GM18858 (cell line): ENCODE results near the gene SPCS2.
"Not testable (repeated sequence)": the region's sequence is repeated elsewhere in the genome, so short reads cannot be mapped to it uniquely, and the experiment has no call there.

Experiments used
- ATAC-seq: cut with Tn5 transposase; IDR thresholded peaks from one replicate; pipeline ENCODE4 v1.9.1; 2021; ENCODE audit not compliant: unreplicated experiment

Gene SPCS2

DNA sequence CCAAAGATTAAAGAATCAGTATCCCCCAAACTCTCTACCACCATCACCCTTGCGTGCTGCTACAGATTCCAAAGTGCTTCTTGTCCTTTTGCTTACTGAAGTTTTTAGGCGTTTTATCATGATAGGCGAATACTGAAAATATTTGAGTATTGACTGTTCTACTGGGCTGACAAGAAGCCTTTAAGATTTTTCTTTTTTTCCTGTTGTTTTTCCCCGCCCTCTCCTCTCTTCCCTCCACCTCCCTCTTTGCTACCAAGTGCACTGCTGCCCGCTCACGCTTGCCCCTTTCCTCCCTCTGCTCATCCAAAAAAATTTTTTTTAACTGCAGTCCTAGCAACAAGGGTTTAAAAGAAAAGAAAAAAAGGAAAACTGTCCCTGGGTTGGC is 679 bp downstream of the SPCS2 start:
- ATAC-seq, result no peak

DNA sequence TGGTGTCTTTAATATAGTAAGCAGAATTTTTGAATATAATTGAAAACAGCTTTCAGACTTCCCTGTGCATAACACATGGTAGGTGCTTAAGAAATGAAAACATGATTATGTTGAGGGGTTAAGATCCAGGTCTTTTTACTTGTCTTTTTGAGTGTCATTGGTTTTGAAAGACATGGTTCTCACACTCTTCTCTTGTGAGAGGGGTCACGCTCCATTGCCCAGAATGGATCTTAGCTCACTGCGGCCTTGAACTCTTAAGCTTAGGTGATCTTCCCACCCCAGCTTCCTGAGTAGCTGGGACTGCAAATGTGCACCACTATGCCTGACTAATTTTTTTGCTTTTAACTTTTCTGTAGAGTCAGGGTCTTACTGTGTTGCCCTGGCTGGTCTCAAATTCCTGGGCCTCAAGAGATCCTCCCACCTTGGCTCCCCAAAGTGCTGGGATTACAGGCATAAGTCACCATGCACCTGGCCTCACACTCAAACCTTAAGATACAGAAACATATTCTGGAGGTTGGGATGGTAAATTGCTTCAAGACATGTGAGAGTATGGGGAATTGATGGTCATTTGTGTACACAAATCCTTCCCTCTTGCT is 1.4 kb downstream of the SPCS2 start:
- no peak for ATAC-seq

DNA sequence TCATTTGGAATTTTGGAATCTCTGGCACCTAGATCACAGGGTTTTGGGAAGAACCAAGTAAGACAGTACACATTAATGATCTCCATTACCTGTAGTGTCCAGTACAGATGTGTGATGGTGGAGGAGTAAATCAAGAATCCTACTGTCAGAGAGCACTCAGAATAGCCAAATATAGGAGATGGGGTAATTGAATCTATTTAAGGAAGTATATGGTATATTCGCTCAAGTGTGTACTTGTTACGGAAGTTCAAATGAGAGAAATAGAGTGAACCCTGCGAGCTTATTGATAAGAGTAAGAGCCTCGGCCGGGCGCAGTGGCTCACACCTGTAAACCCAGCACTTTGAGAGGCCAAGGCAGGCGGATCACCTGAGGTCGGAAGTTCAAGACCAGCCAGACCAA is 2.2 kb downstream of the SPCS2 start:
- no peak for ATAC-seq

DNA sequence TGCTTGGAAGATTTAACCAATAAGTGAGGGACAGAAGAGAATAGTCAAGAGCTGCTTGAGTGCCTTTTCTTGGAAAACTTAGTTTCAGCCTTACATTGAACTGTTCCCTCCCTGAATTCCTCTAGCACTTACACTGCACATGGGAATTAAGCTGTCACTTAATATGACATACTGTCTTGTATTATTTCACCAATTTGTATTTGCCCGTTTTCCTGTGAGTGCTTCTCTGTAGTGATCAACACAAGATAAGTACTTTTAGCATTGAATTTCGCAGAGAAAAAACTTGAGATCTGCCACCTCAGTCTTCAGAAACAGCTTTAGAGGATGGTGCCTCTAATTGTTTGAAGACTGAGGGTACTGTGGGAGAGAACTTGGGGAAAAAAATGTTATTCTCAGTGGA is 3.7 kb downstream of the SPCS2 start:
- ATAC-seq, result no peak

DNA sequence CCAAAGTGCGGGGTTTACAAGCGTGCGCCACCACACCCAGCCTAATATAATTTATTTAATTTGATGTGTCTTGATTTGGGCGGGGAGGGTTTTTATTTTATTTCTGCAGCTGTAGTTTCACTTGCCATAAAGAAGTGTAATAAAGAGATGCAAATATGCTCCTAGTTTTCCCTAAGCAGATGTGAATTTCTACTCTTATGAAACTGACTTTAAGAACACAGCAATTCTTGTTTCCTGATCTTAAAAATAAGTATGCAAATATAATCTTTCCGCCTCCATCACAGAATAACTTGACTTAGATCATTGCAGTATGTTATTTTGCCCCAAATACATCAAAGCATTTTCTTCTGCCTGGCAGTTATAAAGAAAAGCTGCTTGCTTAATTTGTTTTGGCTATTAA is 4.4 kb downstream of the SPCS2 start:
- ATAC-seq, result no peak

DNA sequence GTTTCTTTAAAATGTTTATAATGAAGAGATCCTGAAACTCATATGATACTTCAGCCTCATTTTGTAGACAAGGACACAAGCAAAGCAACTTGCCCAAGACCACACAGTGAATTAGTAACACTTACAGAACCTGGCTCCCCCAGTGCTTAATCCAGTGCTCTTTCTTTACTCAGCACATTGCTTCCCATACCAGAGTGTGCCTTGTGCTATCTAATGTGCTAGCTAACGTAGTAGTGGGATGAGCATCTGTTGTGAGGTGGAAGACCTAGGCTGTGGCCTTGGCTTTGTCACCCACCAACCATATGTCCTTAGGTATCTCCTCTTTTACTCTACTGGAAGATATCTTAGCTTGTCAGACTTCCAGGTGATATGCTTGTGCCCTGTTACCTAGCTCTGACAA is 5.1 kb downstream of the SPCS2 start:
- no peak for ATAC-seq

DNA sequence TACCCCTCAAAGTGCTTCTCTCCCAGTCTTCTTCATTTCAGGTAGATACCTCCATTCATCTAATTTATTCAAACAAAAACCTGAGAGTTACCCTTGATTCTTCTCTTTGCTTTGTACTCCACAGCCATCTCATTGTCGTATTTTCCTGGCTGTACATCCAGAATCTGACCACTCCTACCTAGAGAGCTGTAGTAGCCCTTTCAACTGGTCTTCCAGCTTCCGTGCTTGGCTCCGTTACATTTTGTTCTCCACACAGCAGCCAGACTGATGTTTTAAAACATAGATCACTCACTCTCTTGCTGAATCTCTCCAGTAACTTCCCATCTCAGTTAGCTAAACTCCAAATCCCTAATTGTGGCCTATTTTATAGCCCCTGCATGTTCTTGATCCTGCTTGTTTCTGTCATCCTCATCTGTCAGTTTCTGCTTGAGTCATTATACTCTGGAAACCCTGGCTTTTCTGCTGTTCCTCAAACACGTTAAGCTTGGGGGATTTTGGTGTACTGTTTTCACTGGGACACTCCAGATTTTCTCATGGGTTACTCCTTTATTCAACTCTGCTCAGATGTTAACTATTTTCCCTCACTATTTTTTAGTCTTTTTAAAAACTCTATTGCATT is 7.4 kb downstream of the SPCS2 start:
- no peak for ATAC-seq

DNA sequence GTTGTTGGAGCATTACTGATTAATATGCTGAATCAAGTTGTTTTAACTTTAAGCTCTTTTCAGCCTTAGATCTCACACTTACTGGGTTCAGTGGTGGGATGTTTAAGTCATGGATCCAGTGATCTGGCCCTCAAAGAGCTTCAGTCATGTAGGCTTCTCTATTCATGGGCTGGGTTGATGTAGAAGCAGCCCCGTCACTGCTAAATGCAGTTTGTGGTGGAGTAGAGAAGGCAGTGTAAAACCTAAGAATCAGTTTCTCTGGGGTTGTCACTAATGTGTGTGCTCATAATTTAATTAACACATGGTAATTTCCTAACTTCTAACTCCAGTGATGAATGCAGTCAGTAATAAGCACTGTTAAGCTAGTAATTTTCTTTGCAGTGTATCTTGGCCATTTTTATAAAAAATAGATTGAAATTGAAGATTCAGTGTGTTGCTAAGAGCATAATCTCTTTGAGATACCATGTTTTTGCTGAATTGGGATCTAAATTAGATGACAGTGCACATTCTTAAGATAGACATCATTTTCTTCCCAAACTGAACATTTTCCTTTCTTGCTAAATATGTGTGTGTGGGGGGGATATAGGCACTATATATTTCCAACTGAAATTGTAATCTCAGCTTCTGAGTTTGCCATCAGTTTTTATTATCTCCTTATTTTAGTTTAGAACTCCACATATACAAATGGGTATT is 9.0 kb downstream of the SPCS2 start:
- no peak for ATAC-seq

DNA sequence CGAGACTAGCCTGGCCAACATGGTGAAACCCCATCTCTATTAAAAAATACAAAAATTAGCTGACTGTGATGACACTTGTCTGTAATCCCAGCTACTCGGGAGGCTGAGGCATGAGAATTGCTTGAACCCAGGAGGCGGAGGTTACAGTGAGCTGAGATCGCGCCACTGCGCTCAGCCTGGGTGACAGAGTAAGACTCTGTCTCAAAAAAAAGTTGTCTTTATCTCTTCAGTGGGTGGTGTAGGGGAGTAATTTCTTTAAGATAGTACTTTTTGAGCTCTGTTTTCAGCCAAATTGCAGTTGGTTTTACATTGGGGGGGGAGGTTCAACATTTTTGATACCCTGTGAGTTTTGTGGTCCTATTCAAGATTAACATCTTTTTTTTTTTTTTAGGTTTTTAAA is 11.1 kb downstream of the SPCS2 start:
- not testable (repeated sequence) for ATAC-seq

DNA sequence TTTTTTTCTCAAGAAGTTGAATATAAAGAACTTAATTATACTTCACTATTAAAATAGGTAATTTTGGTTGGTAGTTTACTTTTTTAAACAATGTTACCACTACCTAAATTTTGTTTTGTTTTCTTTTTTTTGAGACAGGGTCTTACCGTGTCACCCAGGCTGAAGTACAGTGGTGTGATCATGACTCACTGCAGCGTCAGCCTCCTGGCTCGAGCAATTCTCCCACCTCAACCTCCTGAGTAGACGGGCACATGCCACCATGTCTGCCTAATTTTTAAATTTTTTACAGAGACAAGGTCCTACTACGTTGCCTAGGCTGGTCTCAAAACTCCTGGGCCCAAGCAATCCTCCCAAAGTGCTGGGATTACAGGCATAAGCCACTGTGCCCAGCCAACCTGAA is 17.6 kb downstream of the SPCS2 start:
- ATAC-seq, result no peak

DNA sequence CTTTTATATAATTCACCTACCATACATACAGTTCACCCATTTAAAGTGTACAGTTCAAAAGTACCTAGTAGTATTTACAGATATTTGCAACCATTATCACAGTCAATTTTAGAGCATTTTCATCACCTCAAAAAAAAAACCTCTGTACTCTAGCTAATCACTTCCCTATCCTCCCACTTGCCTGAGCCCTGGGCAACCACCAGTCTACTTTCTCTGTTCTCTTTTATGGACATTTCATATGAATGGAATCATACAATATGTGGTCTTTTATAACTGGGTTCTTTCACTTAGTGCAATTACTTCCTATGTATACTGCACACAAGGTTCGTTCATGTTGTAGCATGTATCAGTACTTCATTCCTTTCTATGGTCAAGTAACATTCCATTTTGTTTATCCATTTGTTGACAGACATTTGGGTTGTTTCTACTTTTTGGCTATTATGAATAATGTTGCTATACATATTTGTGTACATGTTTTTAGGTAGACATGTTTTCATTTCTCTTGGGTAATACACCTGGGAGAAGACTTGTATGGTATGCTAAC is 21.9 kb downstream of the SPCS2 start:
- no peak for ATAC-seq

DNA sequence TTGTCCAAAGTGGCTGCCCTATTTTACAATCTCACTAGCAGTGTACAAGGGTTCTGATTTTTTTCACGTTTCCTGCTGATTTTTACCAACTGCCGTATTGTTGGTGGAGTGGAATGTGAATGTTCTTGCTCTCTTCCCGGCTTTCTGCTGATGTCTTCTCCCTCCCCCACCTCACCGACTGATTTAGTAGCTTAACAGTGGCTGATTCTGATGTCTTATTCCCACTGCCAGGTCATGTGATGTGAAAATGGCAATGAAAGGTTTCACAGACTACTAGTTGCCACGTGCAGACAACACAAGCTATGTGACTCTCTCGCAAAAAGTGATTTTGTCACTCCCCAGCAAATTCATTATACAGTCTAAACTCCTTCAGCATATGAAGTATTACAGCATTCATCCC is 22.4 kb downstream of the SPCS2 start:
- no peak for ATAC-seq

DNA sequence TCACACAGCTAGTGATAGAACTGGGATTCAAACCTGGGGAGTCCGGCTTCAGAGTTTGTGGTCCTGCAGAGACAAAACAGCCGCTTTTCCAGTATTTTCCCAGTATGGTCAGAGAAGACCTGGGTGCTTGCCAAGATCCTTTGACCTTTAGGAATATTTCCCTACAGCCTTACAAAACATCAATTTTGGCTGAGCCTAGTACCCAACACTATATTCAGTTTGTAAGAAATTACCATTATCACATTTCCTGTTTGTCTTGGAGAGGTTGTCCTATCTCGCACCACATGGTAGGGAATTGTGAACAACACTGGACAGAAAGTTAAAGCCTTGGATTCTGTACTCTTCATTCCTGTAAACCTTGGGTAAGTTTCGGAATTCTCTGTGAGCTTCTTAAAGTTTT is 29.0 kb downstream of the SPCS2 start:
- ATAC-seq, result no peak

DNA sequence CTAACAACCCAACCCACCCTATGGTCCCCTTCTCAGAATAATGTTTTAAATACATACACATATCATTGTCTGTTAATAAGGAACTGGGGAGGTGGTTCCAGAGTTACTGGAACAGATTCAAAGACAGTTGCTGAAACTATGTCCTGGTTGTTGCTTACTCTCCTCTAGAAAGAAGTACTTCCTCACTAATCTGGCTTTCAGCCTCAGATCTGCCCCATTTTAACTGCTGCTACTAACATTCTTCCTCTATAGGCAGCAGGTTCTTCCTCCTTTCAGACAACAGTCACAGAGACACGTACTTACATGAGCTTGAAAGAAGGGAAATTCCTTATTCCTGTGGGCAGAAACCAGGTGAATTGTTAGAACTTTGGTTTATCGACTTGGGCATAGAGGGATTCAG is 31.6 kb downstream of the SPCS2 start:
- ATAC-seq, result no peak

DNA sequence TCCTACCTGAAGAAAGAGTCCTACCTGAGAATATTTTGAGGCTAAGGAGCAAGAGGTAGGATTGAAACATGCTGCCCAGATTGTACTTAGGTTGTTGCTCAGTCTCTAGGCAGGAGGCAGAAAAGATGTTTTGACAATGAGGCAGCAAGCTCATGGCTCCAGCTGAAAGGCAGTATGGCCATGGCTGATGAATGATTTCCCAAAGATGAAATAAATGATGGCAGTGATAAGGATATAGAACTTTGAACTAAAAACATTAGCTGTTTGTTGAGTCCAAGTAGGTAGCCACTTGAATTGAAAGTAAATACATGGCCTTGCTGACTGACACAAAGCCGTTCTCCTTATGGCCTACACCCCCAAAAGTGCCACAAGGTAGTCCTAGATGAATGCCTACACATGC is 32.8 kb downstream of the SPCS2 start:
- no peak for ATAC-seq

DNA sequence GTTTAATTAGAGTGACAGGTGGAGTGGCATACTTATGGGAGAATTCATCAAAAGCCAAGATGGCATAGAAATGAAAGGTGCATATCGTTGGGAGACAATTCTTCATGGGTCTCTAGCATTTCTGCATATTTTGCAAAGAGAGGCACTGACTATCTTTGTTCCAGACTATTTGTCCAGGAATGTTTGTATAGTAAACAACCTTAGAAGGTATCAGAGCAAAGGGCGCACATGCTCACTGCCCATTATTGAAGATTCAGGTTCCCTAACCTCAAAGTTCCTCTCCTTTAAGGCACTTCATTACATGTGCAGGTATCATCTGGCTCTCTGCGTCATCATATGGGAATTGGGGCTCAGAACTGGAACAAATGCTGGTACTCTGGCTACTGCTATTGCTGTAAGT is 35.0 kb downstream of the SPCS2 start:
- no peak for ATAC-seq

DNA sequence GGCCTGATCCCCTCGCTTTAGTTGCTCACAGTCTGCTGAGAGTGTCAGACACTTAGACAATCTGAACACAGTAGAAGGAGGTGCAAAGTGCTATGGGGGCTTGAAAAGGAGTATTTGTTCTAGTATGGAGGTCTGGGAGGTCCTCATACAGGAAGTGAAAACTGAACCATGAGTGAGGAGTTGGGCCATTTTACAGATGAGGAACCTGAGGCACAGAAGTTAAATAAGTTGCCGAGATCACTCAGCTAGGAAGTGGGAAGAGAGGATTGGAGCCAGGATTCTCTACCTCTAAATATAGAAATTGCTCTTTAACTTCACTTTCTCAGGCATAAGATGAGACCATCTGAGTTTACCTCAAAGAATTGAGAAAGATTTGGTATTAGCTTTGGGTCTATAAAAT is 35.7 kb downstream of the SPCS2 start:
- ATAC-seq, result no peak

DNA sequence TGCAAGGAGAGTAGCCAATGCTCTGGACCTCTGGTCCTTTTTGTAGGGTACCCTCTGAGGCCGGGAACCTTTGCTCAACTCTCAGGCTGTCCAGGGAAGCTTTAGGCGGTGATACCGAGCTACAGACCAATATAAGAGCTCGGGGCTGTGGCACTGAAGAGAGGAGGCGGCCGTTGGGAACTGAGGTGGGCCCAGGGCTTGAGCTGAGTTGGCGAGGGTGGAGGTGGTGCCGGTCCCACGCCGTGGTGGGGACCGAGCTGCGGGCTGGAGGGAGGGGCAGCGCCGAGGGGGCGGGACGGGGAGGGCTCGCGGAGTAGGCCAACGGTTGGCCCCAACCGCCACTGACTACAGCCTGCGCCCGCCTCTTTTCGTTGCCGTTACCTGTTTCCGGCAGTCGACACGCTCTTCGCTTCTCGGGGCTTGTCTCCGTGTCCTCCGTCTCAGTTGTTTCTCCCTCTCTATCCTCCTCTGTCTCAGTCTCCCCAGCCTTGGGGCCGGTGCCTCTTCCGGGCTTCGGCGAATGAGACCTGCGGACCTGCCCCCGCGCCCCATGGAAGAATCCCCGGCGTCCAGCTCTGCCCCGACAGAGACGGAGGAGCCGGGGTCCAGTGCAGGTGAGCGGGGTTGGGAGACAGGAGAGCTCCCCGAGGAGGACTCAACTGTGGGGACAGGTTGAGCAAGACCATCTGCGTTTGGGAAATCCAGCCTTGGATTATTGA is 39.6 kb downstream of the SPCS2 start, which contains the start of gene NEU3:
Gene NEU3, plus strand, starts transcription at position 393 of the 719 bp plus-strand sequence. Its CDS starts 128 bp downstream, at position 521.
- peak; percentile 54 for ATAC-seq

DNA sequence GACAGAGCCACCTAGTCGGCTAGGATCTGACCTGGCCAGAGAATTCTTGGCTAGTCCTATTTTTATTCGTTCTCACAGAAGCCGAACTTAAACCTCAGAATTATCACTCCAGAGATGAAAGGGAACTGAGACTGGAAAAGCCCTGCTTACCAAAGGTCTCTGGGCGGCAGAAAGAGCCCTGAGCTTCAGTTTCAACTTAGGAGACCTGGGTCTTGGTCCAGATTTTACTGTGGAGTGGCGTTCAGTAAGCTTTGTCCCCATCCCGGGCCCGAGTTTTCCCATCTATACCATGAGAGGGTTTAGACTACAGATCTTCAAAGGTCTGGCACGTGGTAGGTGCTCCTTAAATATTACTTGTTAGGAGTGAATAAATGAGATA is 40.2 kb downstream of the SPCS2 start:
- ATAC-seq, result no peak

DNA sequence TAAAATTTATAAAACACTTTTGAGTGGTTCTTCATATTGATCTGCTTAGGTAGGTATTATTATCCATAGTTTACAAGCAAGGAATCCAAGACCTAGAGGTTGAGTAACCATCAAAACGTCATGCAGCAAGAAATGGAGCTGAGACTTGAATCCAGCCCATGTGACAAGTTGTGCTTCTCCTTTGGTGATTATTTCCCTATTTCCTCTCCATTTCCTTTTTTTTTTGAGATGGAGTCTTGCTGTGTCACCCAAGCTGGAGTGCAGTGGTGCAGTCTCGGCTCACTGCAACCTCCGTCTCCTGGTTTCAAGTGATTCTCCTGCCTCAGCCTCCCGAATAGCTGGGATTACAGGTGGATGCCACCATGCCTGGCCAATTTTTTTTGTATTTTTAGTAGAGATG is 41.1 kb downstream of the SPCS2 start:
- not testable (repeated sequence) for ATAC-seq

DNA sequence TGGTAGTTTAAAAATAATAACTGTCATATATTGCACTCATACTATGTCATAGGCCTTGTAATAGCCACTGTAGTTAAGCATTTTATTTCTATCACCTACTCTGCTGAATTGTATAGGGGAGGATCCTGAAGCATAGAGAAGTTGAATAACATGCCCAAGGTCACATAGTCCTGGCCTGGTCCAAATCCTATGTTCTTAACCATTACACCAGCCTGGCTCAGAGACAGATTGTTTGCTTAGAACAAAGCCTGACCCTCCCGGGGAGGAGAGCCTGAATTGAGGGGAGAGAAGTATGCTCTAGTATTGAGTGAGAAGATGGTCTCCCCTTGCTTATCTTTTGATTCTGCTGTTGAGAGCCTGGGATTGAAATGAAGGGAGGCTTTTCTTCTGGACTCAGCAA is 41.9 kb downstream of the SPCS2 start:
- no peak for ATAC-seq

DNA sequence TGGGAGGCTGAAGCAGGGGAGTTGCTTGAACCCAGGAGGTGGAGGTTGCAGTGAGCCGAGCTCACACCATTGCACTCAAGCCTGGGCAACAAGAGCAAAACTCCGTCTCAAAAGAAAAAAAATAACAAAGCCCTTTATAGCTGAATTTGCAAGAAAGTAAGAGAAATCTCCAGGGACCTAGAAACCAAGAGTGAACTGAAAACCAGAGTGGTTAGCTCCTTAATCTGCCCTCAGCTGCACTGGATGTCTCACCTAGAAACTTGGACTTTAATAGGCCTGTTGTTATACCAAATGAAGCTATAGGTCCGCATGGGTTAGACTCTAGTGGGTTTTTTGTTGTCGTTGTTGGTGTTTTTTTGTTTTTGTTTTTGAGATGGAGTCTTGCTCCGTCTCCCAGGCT is 43.8 kb downstream of the SPCS2 start:
- peak; percentile 35 for ATAC-seq
